ENCODE results near the gene CYP2F1. TPM values are rescaled to one million over a fixed set of nuclear protein-coding genes. Genes with fewer than 3 reads are reported as not detected.
"Not testable (repeated sequence)": the region's sequence is repeated elsewhere in the genome, so short reads cannot be mapped to it uniquely, and the experiment has no call there.

CYP2F1 gene
- total RNA-seq, 1 experiment from 2014 or later, result not detected

- Mint-ChIP-seq H3K27ac (ENCODE audit: unreplicated experiment) (no peak overlapping the region), H3K9me3 (ENCODE audit: low read depth, unreplicated experiment) (peaks cover 9% of the 10 kb centered on the region), H3K27me3 (ENCODE audit: unreplicated experiment) (peaks cover 57% of the 10 kb centered on the region), H3K36me3 (ENCODE audit: insufficient read depth, unreplicated experiment) (no peaks in the 10 kb centered on the region), H3K4me3 (ENCODE audit: low read depth, unreplicated experiment) (no peak overlapping the region), H3K4me1 (ENCODE audit: low read depth, unreplicated experiment) (no peaks in the 10 kb centered on the region)
- BruUV-seq (replicated peaks), result no TSS peak
- TF ChIP-seq CTCF (IDR thresholded peaks at IDR 0.05; ENCODE audit: unreplicated experiment), result no peak
- no peak for DNase-seq
- intact Hi-C loops (cut with micrococcal nuclease; ENCODE audit: unreplicated experiment), result no loop called here
- CTCF ChIA-PET, result interaction anchor here (0.6 kb wide), 1 partner anchor 15 kb away, joined by 3 read pairs; no protein-coding TSS in a partner anchor
Observed at GRCh38 chr19:41096353-41096752, 17.9 kb upstream of the CYP2F1 start.

GRCh38 chr19:41097302-41097701 is 16.9 kb upstream of the CYP2F1 start:
- TF ChIP-seq CTCF (IDR thresholded peaks at IDR 0.05; ENCODE audit: unreplicated experiment), result no peak
- Mint-ChIP-seq H3K27me3 (ENCODE audit: unreplicated experiment) (peaks cover 59% of the 10 kb centered on the region), H3K9me3 (ENCODE audit: low read depth, unreplicated experiment) (peaks cover 12% of the 10 kb centered on the region), H3K4me1 (ENCODE audit: low read depth, unreplicated experiment) (no peaks in the 10 kb centered on the region), H3K36me3 (ENCODE audit: insufficient read depth, unreplicated experiment) (no peaks in the 10 kb centered on the region), H3K4me3 (ENCODE audit: low read depth, unreplicated experiment) (no peak overlapping the region), H3K27ac (ENCODE audit: unreplicated experiment) (no peak overlapping the region)
- DNase-seq, result no peak
- BruUV-seq (replicated peaks), result no TSS peak
- CTCF ChIA-PET, result no interaction called here
- intact Hi-C loops (cut with micrococcal nuclease; ENCODE audit: unreplicated experiment), result no loop called here

GRCh38 chr19:41098762-41099161 is 15.5 kb upstream of the CYP2F1 start:
- Mint-ChIP-seq H3K4me3 (ENCODE audit: low read depth, unreplicated experiment) (no peak overlapping the region), H3K9me3 (ENCODE audit: low read depth, unreplicated experiment) (peaks cover 12% of the 10 kb centered on the region), H3K4me1 (ENCODE audit: low read depth, unreplicated experiment) (no peaks in the 10 kb centered on the region), H3K27me3 (ENCODE audit: unreplicated experiment) (peaks cover 52% of the 10 kb centered on the region), H3K36me3 (ENCODE audit: insufficient read depth, unreplicated experiment) (no peaks in the 10 kb centered on the region), H3K27ac (ENCODE audit: unreplicated experiment) (no peak overlapping the region)
- intact Hi-C loops (cut with micrococcal nuclease; ENCODE audit: unreplicated experiment), result no loop called here
- no peak for DNase-seq
- no peak for TF ChIP-seq CTCF (IDR thresholded peaks at IDR 0.05; ENCODE audit: unreplicated experiment)
- CTCF ChIA-PET, result interaction anchor here (0.6 kb wide), 1 partner anchor 14 kb away, joined by 3 read pairs; no protein-coding TSS in a partner anchor
- no TSS peak for BruUV-seq (replicated peaks)

GRCh38 chr19:41102210-41102609 is 12.0 kb upstream of the CYP2F1 start:
- CTCF ChIA-PET; H3K27ac Mint-ChIP-seq (ENCODE audit: unreplicated experiment); BruUV-seq (replicated peaks); H3K36me3 Mint-ChIP-seq (ENCODE audit: insufficient read depth, unreplicated experiment); H3K4me1 Mint-ChIP-seq (ENCODE audit: low read depth, unreplicated experiment); H3K4me3 Mint-ChIP-seq (ENCODE audit: low read depth, unreplicated experiment); DNase-seq; intact Hi-C loops (cut with micrococcal nuclease; ENCODE audit: unreplicated experiment): not testable (repeated sequence)
- Mint-ChIP-seq H3K9me3 (ENCODE audit: low read depth, unreplicated experiment) (peaks cover 10% of the 10 kb centered on the region), H3K27me3 (ENCODE audit: unreplicated experiment) (peaks cover 33% of the 10 kb centered on the region)

- CTCF ChIA-PET, result no interaction called here
- no peak overlapping the region for H3K27ac Mint-ChIP-seq (ENCODE audit: unreplicated experiment)
- TF ChIP-seq CTCF (IDR thresholded peaks at IDR 0.05; ENCODE audit: unreplicated experiment), result no peak
- H3K36me3 Mint-ChIP-seq (ENCODE audit: insufficient read depth, unreplicated experiment), result peaks cover 5% of the 10 kb centered on the region
- no TSS peak for BruUV-seq (replicated peaks)
- no peak for DNase-seq
- no peak overlapping the region for H3K4me3 Mint-ChIP-seq (ENCODE audit: low read depth, unreplicated experiment)
- intact Hi-C loops (cut with micrococcal nuclease; ENCODE audit: unreplicated experiment), result no loop called here
- H3K27me3 Mint-ChIP-seq (ENCODE audit: unreplicated experiment), result peaks cover 10% of the 10 kb centered on the region
- H3K9me3 Mint-ChIP-seq (ENCODE audit: low read depth, unreplicated experiment), result peaks cover 4% of the 10 kb centered on the region
- H3K4me1 Mint-ChIP-seq (ENCODE audit: low read depth, unreplicated experiment), result no peaks in the 10 kb centered on the region
Observed at GRCh38 chr19:41106177-41106576, 8.1 kb upstream of the CYP2F1 start.
